Stimulated activated CD8-positive, alpha-beta memory T cell treated with anti-CD3 and anti-CD28 coated beads, Interleukin-15, amount 100 ng/mL, for 4 hours (primary cell): Measurements from ENCODE around the gene TCAF1.

Source experiments
- DNase-seq, 2 donors: peaks; one replicate each; pipeline ENCODE4 v3.0.0-alpha.2; 2020; ENCODE audit warnings: low read depth in 2 of 2

TCAF1 gene

GRCh38 chr7:143901668-143902331 lies at the start of gene TCAF1:
Gene TCAF1, minus strand, starts transcription at chr7:143902176. Its CDS starts 25,568 bp downstream, at chr7:143876608.
- DNase-seq: peak; percentile 77 to 79

DNA sequence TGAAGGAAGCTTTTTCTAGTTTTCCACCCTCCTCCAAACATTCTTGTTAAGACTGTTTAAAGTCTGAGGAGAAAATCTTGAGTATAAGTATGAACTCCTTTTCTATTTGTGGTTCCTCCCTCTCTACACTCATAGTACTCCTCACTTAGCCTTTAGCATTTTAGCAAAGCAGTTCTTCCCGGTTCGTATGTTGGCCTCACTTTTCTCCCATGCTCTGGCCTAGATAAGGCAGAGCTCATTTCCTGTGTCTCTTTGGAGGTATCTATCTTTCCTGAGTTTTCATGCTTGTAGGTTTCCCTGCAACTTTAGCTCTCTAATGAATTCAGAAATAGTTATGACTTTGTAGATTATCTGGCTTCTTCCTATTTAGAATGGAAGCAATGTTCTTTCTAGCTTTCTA lies 46.8 kb upstream of the TCAF1 start:
- no peak for DNase-seq

GRCh38 chr7:143947111-143947510 lies 45.1 kb upstream of the TCAF1 start:
- no peak for DNase-seq

- no peak for DNase-seq
These were observed 43.4 kb upstream of the TCAF1 start for GRCh38 chr7:143945423-143945822.

DNA sequence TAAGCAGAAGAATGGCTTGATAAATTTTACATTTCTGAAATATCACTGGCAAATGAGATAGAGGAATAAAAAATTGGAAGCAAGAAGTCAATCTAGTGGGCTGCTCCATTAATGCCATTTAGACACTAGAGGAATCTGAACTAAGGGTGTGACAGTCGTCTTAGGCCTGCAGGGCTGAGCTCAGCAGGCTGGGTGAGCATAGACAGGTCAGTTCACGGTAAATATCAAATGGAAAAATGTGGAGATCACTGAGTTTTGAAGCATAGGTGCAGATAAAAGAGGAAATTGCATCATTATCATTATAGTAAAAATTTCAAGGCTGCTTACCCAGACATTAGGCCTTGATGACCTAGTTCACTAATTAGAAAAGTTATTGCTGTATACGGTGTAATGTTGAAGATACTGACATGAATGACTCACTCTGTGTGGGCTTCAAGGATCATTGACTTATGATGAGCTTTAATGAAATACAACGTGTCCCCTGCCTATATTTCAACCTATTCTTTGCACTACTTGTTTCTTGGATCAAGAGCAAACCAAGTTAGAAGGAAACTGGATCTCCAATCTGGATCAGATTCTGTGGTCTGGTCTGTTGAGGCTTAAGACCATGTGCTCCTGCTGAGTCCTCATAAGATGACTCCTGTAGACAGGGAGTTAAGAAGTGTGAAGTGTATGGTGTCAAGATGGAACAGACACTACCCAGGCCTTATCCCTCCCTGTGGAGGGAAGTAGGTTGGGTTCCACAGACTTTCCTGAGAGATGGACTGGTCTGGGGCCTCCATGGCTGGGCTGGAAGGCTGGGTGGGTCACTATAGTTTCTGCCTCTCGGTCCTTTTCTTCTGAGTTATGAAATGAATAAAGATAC lies 36.6 kb upstream of the TCAF1 start:
- DNase-seq: no peak

DNA sequence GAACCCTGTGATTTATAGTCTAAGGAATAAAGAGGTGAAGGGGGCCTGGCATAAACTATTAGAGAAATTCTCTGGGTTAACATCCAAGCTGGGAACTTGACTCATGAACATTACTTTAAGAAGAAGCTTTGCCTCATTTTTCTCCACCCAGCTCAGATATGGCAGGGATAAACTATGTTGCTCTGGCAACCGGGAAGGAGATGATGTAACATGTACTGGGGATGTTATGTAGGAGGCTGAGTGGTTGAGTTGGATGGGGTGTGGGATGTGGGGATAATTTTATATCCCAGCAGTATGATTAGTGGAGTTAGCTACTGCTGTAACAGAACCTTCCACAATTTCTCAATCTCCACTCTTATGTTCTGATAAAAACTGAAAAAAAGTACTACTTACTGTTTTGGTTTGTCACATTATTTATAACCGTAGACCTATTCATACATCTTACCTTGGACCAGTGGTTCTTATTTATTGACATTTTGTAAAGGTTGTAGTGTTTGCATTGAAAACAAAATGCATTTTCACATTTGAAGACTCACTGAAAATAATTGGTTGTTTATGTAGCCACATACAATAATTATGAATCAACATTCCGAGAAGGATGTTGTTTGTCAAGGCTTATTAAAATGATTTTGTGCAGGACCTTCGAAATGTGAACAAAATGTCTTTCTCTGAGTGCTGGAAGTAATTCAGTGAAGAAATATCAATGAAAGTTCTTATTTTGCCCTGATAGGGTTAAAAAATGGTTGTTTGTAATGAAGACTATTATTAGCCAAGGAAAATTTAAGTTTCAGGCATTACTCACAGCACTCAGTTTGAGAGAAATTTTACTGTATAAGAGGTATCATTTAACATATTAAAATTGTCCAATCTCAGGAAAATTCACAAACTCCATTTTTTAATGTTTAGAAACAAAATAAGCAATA lies 34.4 kb upstream of the TCAF1 start:
- DNase-seq: no peak

- DNase-seq: no peak
These were observed 32.8 kb upstream of the TCAF1 start, which contains the start of gene OR2F2 for GRCh38 chr7:143934526-143935325. Gene OR2F2, plus strand, starts transcription at chr7:143935233. Its CDS starts 0 bp downstream, at chr7:143935233.

DNA sequence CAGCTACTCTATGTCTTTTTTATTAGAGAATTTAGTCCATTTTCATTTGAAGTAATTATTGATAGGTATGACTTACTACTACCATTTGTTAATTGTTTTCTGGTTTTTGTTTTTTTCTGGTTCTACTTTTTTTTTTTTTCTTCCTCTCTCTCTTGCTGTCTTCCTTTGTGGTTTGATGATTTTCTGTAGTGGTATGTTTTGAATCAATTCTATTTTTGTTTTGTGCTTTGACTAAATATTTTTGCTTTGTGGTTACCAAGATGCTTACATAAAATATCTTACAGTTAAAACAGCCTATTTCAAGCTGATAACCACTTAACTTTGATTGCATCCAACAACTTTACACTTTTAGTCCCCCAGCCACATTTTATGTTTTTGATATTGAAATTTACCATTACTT lies 29.8 kb upstream of the TCAF1 start:
- no peak for DNase-seq

GRCh38 chr7:143929224-143929920 lies 27.4 kb upstream of the TCAF1 start:
- DNase-seq: no peak

DNA sequence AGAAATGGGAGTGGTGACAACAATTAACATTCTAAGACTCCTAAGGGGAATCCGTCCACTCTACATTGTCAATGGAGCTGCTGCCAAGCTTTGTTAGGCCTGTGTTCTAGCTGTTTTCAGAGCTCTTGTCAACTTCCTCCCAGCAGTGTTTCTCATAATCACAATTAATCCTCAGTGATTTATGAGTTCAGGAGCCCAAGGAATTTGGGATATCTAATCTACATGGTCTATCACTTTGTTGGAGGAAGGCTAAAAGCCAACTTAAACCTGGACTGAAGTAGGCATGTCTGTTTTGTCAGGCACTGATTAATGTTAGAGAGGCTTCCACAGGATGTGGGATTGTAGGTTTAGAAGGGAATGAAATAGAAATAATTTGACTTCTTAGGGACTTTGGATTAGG lies 22.9 kb upstream of the TCAF1 start:
- DNase-seq: no peak

GRCh38 chr7:143914938-143915652 lies 13.1 kb upstream of the TCAF1 start:
- DNase-seq: no peak

DNA sequence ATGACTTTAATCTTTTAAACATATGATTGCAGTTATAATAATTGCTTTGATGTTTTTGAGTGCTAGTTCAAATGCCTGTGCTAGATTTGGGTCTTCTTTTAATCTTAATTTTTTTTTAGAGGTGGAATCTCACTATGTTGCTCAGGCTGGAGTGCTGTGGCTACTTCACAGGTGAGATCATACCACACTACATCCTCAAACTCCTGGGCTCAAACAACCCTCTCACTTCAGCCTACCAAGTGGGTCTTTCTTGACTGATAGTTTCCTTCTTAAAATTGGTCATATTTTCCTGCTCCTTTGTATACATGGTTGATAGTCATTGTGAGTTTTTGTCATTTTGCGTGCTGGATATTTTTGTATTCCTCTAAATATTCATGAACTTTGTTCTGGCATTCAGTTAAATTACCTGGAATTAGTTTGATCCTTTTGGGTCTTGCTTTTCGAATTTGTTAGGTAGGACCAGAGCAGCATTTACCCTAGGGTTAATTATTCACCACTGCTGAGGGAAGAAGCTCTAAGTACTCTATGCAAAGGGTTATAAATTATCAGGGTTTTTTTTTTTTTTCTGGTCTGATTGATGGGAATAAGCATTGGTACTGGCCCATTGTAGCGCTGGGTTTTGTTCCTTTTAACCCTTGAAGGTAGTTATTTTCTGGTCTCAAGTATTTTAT lies 12.1 kb upstream of the TCAF1 start:
- no peak for DNase-seq

DNA sequence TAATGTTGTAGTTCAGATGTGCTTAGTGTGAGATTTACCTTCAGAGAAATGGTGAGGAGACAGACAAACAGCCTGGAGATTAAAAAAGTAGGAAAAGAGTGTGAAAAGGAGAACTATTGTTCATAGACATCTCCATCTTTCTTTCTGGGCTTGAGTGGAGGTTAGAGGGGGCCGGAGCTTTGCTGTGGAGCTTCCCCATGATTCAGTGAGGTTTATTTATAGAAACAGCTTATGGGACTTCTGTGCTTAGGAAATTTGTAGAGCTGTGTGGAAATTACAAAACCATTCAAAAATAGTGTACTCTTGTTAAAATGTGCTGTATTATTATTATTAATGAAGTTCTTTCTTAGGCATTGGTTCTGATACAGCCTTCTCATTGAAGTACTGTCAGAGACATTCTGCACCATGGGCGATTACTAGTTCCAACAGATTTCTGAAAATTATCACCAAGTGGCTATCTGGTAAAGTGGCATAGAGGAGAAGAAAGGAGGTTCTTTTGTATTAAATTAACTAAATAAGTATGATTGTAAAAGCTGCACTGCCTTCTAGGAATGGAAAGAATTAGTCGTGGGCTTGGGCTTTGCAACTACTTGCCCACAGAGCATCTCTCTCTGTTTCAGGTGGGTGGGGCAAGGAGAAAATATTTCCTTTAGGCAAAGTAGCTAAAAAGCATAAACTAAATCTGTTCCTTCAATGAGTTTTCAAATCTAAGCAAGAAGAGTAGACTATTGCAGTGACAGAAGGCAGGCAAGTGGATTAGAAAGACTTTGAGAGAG lies 8.7 kb upstream of the TCAF1 start:
- DNase-seq: no peak

DNA sequence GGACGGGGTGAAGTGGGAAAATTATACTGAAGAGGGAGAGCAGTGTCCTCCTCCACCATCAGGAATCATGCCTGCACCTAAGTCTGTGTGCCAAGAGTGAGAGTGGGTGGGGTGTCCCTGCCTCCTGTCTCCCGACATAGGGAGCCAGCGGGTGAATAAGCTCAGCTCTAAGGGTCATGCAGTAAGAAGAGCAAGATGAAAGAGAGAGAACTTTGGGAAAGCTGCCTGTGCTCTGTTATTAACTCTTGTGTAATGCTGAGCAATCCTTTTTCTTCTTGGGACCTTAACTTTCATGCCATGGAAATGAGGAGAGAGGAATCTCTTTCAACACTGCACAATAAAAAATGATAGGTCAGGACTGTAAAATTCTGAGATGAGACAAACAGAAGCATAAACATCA lies 7.9 kb upstream of the TCAF1 start:
- no peak for DNase-seq

GRCh38 chr7:143908120-143908519 lies 6.1 kb upstream of the TCAF1 start:
- no peak for DNase-seq

- no peak for DNase-seq
These were observed 4.9 kb upstream of the TCAF1 start for GRCh38 chr7:143906895-143907294.

DNA sequence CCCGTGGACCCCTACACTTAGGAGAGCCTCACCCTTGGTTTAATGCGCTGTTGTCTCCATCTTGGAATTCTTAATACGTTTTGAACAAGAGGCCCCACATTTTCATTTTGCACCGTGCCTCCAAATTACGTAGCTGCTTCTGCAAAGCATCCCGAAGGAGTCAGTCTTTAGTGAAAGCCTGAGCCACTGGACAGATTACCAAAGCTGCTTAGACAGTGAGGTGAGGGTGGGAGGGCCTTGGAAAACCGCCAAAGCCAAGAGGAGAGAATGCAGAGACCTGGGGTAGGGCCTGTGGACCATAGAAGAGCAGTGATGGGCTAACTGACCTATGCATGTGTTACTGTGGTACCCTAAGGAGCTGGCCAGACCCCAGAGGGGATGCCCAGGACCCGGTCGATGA lies 4.2 kb upstream of the TCAF1 start:
- no peak for DNase-seq

- no peak for DNase-seq
These were observed 3.5 kb upstream of the TCAF1 start for GRCh38 chr7:143905509-143905908.
